GM18505 (cell line): Measurements from ENCODE around the gene GRAMD1A.
"Not testable (repeated sequence)": the region's sequence is repeated elsewhere in the genome, so short reads cannot be mapped to it uniquely, and the experiment has no call there.

Experiments
- ATAC-seq: cut with Tn5 transposase; IDR thresholded peaks from one replicate; pipeline ENCODE4 v1.9.1; 2021; ENCODE audit not compliant: unreplicated experiment
- POLR2A ChIP-seq: IDR thresholded peaks from 4 replicates; pipeline ENCODE4 v1.6.1; 2011; ENCODE audit warnings: borderline replicate concordance; ENCODE audit not compliant: insufficient read depth, insufficient read length; ENCODE audit errors: extremely low read depth

Gene GRAMD1A

DNA sequence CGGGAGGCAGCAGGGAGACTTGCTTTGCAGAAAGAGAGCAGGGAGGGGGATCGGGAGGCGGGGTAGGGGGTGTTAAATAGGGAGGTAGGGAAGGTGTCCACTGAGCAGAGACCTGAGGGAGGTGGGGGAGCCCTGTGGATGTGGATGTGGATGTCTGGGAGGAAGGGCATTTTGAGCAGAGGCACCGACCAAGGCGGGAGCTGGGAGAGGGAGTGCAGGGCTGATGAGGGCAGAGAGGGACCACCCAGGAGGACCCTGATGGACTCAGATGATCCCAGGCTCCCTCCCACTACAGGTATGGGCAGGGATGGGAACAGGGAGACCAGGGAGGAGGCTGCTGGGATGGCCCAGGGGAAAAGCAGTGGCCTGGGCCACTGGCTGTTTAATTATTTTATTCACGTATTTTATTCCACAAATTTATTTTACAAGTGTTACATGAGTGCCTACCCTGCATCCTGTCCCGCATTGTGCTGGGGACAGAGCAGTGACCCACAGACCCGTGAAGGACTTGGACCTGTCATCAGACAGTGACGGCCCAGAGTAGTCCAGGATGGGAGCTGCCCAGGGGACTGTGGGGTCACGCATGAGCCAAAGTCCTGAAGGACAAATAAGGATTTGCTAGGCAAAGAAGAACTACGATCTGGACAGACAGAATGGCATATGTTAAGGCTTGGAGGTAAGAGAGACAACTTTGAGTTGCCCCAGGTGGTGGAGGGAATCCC, 5.3 kb downstream of the GRAMD1A start:
- no peak for ATAC-seq

DNA sequence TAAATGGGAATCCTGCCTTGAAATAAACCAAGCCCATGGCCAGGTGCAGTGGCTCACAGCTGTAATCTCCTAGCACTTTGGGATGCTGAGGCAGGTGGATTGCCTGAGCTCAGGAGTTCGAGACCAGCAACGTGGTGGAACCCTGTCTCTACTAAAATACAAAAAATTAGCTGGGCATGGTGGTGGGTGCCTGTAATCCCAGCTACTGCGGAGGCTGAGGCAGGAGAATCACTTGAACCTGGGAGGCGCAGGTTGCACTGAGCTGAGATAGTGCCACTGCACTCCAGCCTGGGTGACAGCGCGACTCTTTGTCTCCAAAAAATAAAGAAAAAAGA, 5.9 kb downstream of the GRAMD1A start:
- ATAC-seq, result not testable (repeated sequence)

More for the DNA sequence above, 5.3 kb downstream of the GRAMD1A start:
- TF ChIP-seq POLR2A, result no peak

DNA sequence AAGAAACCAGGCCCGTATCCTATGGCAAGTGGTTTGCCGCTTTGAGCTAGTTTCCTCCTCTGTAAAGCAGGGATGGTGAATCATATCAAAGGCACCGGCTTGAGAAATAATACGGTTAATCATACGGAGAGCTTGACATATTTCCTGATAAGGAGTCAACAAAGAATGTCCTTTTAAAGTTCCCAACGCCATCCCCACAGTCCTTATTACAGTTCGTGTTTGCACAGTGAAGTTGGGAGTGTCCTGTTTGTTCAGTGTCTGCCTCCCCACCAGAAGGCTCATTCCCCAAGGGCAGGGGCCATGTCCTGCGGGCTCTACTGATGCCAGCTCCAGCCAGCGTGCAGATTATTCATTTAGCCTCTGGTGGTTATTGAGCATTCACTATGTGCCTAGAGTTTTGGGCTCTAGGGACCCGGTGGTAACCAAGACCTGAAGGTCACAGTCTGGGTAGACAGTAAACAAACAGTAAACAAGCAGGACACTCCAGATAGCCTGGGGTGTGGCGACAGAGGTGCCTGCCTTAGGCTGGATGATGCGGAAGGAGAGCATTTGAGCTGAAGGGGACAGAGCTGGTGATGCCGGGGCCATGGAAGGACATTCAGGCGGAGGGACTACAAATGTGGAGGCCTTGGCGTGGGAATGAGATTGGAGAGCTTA, 6.3 kb downstream of the GRAMD1A start:
- no peak for ATAC-seq
- TF ChIP-seq POLR2A, result no peak

DNA sequence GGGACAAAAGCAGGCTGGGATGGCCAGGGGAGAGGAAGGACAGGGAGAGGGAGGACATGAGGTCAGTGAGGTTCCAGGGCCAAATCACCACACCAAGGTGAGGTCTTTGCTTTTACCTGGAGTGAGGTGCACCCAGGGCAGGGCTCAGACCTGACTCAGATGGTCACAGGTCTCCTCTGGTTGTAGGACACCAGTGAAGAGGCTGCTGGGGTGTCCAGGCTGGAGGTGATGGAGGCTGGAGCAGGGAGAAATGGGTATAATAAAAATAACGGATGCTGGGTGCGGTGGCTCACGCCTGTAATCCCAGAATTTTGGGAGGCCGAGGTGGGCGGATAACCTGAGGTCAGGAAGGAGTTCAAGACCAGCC, 6.9 kb downstream of the GRAMD1A start:
- ATAC-seq, result no peak
- TF ChIP-seq POLR2A, result no peak

DNA sequence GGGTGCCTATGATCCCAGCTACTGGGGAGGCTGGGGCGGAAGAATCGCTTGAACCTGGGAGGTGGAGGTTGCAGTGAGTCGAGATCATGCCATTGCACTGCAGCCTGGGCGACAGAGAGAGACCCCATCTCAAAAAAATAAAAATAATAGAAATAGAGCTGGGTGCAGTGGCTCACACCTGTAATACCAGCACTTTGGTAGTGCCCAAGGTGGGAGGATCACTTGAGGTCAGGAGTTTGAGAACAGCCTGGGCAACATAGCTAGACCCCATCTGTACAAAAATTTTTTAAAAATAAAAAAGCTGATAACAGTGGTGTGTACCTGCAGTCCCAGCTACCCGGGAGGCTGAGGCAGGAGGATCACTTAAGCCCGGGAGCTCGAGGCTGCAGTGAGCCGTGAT, 7.3 kb downstream of the GRAMD1A start:
- not testable (repeated sequence) for ATAC-seq

DNA sequence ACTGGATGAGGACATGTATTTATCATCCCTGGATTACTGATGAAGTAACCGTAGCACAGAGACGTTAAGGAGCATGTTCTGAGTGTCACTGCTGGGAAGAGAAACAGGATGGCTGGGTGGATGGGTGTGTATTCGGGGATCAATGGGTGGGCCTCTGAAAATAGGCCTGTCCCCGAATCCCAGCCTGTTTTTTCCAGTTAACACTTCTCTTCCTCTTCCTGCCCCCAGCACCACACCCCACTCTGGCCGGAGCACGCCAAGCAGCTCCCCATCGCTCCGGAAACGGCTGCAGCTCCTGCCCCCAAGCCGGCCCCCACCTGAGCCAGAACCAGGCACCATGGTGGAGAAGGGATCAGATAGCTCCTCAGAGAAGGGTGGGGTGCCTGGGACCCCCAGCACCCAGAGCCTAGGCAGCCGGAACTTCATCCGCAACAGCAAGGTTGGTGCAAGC, 8.8 kb downstream of the GRAMD1A start:
- no peak for TF ChIP-seq POLR2A
- ATAC-seq, result no peak

DNA sequence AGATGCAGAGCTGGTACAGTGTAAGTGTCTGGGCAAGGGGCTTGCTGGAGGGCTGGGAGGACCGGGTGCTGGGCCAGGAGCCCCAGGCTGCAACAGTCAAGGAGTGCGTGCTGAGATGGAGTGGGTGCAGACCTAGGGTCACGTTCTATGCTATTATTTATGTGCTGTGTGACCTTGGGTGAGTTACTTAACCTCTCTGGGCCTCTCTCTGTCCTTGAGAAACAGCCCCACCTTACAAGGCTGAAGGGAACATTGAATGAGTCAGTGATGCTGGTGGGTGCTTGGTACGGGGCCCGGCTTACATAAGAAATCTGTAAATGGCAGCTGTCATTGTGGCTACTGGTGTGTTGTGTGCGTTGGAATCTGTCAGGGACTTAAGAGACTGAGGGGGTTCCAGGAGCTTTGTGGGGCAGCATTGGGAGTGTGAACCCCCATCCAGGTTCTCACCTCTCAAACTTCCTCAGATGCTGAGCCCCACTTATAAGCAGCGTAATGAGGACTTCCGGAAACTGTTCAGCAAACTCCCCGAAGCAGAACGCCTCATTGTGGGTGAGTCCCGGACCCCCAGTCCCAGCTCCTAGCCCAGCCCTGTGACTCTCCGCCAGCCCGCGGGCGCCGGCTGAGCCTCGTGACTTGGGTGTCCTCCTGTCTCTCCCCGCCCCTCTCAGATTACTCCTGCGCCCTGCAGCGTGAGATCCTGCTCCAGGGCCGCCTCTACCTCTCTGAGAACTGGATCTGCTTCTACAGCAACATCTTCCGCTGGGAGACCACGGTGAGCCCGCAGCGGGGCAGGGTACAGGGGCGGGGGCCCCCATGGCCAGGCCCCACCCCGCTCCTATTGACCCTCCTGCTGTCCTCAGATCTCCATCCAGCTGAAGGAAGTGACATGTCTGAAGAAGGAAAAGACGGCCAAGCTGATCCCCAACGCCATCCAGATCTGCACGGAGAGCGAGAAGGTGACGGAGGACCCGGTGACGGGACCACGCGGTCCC, 9.6 kb downstream of the GRAMD1A start:
- no peak for TF ChIP-seq POLR2A
- no peak for ATAC-seq

DNA sequence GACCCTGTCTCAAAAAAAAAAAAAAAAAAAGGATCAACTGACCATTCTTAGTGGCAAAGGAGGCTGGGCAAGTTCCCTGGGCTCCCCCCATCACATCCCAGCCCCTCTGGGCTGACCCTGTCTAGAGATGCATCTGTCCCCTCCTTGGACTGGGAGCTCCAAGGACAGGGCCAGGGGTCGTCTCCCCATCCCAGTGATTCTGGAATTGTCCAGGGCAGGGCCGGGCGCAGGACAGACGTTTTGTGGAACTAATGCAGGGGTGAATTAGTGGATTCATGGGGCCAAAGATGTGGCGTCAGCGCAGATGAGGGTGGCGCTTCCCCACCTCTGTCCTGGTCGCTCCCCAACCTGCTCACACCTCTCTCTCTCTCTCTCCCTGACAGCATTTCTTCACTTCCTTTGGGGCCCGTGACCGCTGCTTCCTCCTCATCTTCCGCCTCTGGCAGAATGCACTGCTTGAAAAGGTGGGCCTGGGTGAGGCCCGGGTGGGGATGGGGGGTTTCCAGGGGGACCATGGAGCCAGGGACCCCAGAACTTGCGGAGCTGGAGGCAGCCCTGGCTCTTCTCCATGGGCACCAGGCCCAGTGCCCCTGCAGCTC, 11.1 kb downstream of the GRAMD1A start:
- ATAC-seq, result no peak
- TF ChIP-seq POLR2A, result no peak

DNA sequence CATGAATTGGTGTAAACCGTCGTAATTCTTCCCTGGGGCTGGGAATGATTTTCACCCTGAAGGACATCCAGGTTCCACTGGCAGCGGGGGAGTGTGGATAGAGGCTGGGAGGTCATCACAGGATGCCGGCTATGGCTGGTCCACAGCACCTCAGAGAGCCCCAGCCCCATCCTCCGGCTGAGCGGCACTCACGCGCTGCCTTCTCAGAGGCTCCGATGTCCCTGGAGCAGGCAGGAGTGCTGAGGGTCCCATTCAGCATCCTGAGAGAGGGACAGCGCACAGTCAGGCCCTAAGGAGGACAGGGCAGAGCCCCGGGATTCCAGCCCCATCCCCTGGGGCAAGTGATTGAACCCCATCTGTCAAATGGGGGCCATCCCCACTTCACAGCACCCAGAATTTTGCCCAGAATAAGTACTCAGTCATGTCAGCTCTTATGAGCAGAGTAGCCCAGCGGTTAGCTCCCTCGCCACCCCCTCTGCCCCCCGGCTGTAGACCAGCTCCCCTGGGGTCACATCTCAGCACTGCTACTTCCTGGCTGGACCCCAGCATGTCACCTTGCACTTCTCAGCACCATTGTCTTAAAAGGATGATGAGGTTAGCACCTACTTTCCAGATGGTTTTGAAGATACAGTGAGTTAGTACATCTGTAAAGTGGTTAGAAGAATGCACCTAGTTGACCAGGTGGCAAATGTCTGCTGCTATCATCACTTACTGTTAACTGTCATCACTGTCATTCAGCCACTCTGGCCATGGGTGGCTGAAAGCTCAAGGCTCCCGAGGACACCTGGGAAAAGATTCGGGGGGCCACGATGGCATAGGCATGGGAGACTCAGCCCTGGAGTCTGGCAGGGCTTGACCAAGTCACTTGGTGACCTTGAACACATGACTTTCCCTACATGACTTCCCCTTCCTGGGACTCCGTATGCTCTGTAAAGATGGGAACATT, 11.9 kb downstream of the GRAMD1A start:
- no peak for TF ChIP-seq POLR2A
- ATAC-seq, result no peak

DNA sequence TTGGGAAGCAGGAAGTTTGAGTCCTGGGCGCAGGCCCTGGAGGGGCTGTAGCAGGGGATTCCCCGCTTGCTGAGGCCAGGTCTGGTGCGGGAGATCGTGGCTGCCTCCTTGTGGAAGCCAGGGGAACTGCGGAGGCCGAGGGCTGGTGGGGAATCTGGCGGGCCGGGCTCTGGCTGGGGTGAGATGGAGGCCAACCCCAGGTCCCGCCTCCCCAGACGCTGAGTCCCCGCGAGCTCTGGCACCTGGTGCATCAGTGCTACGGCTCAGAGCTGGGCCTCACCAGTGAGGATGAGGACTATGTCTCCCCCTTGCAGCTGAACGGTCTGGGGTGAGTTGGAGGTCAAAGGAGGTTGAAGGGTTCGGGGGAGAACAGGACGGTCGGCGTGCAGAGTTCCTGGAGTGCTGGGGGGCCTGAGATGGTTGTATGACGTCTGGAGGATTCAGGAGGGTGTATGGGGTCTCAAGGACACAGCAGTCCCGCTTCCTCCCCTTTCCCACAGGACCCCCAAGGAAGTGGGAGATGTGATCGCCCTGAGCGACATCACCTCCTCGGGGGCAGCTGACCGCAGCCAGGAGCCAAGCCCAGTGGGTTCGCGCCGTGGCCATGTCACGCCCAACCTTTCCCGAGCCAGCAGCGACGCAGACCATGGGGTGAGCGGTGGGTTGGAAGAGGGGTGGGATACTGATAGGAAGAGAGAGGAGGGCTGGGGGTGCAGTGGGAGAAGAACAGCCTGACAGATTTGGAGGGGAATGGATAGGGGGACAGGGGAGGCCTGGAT, 13.1 kb downstream of the GRAMD1A start:
- TF ChIP-seq POLR2A, result no peak
- no peak for ATAC-seq

DNA sequence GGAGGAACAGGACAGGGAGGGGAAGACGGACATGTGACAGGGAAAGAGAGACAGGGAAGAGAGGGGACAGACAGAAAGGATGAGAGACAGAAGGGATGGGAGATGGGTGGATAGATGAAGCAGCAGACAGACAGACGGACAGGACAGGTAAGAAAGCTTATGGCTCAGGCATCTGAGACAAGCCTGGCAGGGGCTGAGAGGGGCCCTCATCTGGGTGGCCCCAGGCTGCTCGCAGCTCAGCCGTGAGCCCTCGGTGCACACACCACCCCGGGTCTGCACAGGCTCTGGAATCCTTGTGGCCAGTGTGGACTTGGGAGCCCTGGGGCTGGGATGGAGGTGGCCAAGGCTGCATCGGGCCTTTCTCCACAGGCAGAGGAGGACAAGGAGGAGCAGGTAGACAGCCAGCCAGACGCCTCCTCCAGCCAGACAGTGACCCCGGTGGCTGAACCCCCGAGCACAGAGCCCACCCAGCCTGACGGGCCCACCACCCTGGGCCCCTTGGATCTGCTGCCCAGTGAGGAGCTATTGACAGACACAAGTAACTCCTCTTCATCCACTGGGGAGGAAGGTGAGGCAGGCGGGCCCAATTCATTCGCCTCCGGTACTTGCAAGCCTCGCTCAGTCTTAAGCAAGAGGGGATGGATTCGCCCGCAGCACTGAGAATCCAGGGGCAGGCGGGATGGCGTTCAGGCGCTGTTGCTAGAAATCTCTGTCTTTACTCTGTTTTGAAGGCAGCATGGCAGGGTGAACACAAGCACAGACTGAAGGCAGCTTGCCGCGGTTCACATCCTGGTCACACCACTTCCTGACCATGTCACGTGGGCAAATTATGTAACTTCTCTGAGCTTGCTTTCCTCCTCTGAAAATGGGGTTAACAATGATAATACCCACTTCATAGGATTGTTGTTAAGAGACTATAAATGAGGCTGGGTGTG, 14.0 kb downstream of the GRAMD1A start:
- TF ChIP-seq POLR2A, result no peak
- no peak for ATAC-seq

DNA sequence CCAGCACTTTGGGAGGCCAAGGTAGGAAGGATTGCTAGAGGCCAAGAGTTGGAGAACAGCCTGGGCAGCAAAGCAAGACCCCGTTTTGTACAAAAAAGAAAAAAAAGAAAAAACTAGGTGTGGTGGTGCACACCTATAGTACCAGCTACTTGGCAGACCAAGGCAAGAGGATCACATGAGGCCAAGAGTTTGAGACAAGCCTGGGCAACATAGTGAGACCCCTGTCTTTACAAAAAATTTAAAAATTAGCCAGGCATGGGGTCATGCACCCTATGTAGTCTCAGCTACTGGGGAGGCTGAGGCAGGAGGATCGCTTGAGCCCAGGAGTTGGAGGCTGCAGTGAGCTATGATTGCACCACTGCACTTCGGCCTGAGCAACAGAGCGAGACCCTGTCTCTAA, 14.7 kb downstream of the GRAMD1A start:
- ATAC-seq, result not testable (repeated sequence)
